GM23338 (cell line): Measurements from ENCODE around the gene DHFR2.

Experiments
- CREB1 ChIP-seq: fragments of 250-450 bp; sonication (Bioruptor Pico); IDR thresholded peaks from 2 replicates; pipeline ENCODE4 v1.5.0; 2020; ENCODE audit warnings: low read depth, mild to moderate bottlenecking, moderate library complexity
- CTCF ChIP-seq, 2 experiments: fragments of 200-600 bp in 1 of 2; sonication (generic) in 1 of 2; conservative IDR thresholded peaks; 2 replicates each; pipeline versions ENCODE4 v1.5.1 to v1.6.1; 2016 to 2017; ENCODE audit warnings: antibody characterized with exemption in 2 of 2, low read depth in 2 of 2, mild to moderate bottlenecking in 2 of 2, moderate library complexity in 1 of 2
- EZH2 ChIP-seq: fragments of 200-600 bp; sonication (generic); IDR thresholded peaks from one replicate; pipeline ENCODE4 v1.8.0; 2017; ENCODE audit warnings: antibody characterized with exemption, mild to moderate bottlenecking, low read depth; ENCODE audit not compliant: unreplicated experiment
- EZH2phosphoT487 ChIP-seq: fragments of 200-600 bp; sonication (generic); IDR thresholded peaks from one replicate; pipeline ENCODE4 v1.8.1; 2018; ENCODE audit warnings: antibody characterized with exemption; ENCODE audit not compliant: unreplicated experiment
- POLR2AphosphoS5 ChIP-seq: IDR thresholded peaks from 2 replicates; pipeline ENCODE4 v1.6.1; 2016; ENCODE audit warnings: antibody characterized with exemption, low read depth
- ZNF114 ChIP-seq: fragments of 250-450 bp; sonication (Bioruptor Pico); IDR thresholded peaks from 2 replicates; pipeline ENCODE4 v1.5.0; 2020; ENCODE audit warnings: mild to moderate bottlenecking, moderate library complexity
- ZNF331 ChIP-seq: fragments of 250-450 bp; sonication (Bioruptor Pico); IDR thresholded peaks from 2 replicates; pipeline ENCODE4 v1.5.0; 2020; ENCODE audit warnings: low read depth, mild to moderate bottlenecking, moderate library complexity
- ZNF462 ChIP-seq: fragments of 250-450 bp; sonication (Bioruptor Pico); IDR thresholded peaks from 2 replicates; pipeline ENCODE4 v1.5.0; 2020; ENCODE audit warnings: mild to moderate bottlenecking, moderate library complexity

- TF ChIP-seq CTCF (conservative IDR thresholded peaks at IDR 0.05; ENCODE audit: low read depth in 2 of 2) (no peak), ZNF331 (CRISPR knock-in tag) (no peak), EZH2phosphoT487 (no peak), EZH2 (no peak), ZNF114 (CRISPR knock-in tag) (no peak), POLR2AphosphoS5 (no peak), CREB1 (CRISPR knock-in tag) (no peak), ZNF462 (CRISPR knock-in tag) (no peak)
These were observed 38.3 kb downstream of the DHFR2 start for GRCh38 chr3:94024385-94024784.
